ENCODE results near the gene CA10.

DNA sequence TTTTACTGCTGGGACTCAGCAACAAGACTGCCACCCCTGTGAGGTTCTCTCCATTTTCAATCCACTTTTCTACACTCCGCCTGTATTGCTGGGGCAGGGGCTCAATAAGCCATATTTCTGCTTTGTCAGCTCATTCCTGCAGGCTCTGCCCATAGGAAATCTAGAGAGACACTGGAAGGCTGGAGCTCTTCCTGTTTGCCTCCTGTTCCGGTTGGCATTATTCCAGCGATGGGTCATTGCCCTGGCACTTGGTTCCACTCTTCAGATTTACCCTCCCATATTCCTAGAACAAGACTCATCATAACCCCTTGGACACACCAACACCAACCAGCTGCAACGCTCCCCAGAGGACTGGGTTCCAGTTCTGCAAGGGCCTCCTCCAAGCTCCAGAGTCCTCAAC, 210.4 kb downstream of the CA10 start:
- TF ChIP-seq, protein P1, sequence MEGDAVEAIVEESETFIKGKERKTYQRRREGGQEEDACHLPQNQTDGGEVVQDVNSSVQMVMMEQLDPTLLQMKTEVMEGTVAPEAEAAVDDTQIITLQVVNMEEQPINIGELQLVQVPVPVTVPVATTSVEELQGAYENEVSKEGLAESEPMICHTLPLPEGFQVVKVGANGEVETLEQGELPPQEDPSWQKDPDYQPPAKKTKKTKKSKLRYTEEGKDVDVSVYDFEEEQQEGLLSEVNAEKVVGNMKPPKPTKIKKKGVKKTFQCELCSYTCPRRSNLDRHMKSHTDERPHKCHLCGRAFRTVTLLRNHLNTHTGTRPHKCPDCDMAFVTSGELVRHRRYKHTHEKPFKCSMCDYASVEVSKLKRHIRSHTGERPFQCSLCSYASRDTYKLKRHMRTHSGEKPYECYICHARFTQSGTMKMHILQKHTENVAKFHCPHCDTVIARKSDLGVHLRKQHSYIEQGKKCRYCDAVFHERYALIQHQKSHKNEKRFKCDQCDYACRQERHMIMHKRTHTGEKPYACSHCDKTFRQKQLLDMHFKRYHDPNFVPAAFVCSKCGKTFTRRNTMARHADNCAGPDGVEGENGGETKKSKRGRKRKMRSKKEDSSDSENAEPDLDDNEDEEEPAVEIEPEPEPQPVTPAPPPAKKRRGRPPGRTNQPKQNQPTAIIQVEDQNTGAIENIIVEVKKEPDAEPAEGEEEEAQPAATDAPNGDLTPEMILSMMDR (IDR thresholded peaks at IDR 0.05; ENCODE audit: low read depth, low read length, poor library complexity, severe bottlenecking): no peak
- no peak for TF ChIP-seq EZH2phosphoT487 (IDR thresholded peaks at IDR 0.05; ENCODE audit: borderline replicate concordance, low read length)

All from DOHH2 (cell line).